H1 (cell line): ENCODE measurements around the gene THUMPD2. TPM values are rescaled to one million over a fixed set of nuclear protein-coding genes. Genes with fewer than 3 reads are reported as not detected.

Experiments
- CHD7 ChIP-seq: fragments of 300-600 bp; sonication (generic); IDR thresholded peaks from 2 replicates; pipeline ENCODE4 v1.7.1; 2012; ENCODE audit warnings: low read length, moderate library complexity, mild to moderate bottlenecking, inconsistent platforms; ENCODE audit not compliant: insufficient replicate concordance
- HDAC6 ChIP-seq: IDR thresholded peaks from one replicate; pipeline ENCODE4 v1.7.1; 2012; ENCODE audit warnings: low read depth, mild to moderate bottlenecking, inconsistent platforms, low read length, moderate library complexity
- RAD21 ChIP-seq, 2 experiments: IDR thresholded peaks in 1 of 2; conservative IDR thresholded peaks in 1 of 2; 2 replicates each; pipeline ENCODE4 v1.6.1; 2011; ENCODE audit warnings: low read depth in 2 of 2, low read length in 2 of 2, improper control_type of control experiment in 1 of 2, inconsistent platforms in 1 of 2, mild to moderate bottlenecking in 1 of 2, moderate library complexity in 1 of 2
- SRF ChIP-seq: IDR thresholded peaks from 2 replicates; pipeline ENCODE4 v1.6.1; 2011; ENCODE audit warnings: mild to moderate bottlenecking, low read depth, low read length, moderate library complexity
- TAF7 ChIP-seq: optimal IDR thresholded peaks from 2 replicates; pipeline ENCODE3; 2011; ENCODE audit warnings: low read depth, mild to moderate bottlenecking, inconsistent platforms, low read length, moderate library complexity, borderline replicate concordance
- polyA plus RNA-seq, 7 experiments: library from polyadenylated mRNA; depleted of rRNA in 3 of 7; stranded (reverse) in 5 of 7; unstranded in 2 of 7; fragments of >200 nt in 5 of 7; fragments of 200-250 nt in 2 of 7; gene quantifications; 1 replicate in 5 of 7; 2 replicates in 1 of 7; 4 replicates in 1 of 7; pipeline versions ENCODE4 v1.2.1 to v1.2.3, GENCODE V29; 2011 to 2013; ENCODE audit warnings: missing spikeins in 2 of 7, mixed read lengths in 2 of 7
- total RNA-seq: library from RNA; stranded (reverse); fragmentation: NEBNext Ultra II Directional; extraction: Animal tissue kit (Norgen Biotek cat#: 25700); gene quantifications from 2 replicates; pipeline ENCODE4 v1.2.1, GENCODE V29; 2021
- TF ChIP-seq, protein P1 (sequence below), 3 experiments: IDR thresholded peaks; 1 replicate in 2 of 3; 2 replicates in 1 of 3; pipeline versions ENCODE4 v1.5.1 to v1.6.1; 2011; ENCODE audit warnings: low read length in 3 of 3, mild to moderate bottlenecking in 3 of 3, inconsistent platforms in 2 of 3, low read depth in 1 of 3, moderate library complexity in 1 of 3; ENCODE audit not compliant: insufficient read depth in 1 of 3; ENCODE audit errors: control extremely low read depth in 1 of 3
- TF ChIP-seq, protein P2 (sequence below): IDR thresholded peaks from 2 replicates; pipeline ENCODE4 v1.6.1; 2011; ENCODE audit warnings: low read length, improper control_type of control experiment

The THUMPD2 gene
- total and polyA plus RNA-seq, 2 of the 8 experiments (the other 6 are each of a cell fraction or from before 2014, with no cell fraction given): 8.6 to 17.0 TPM

- TF ChIP-seq CHD7 (no peak), SRF (no peak), TAF7 (no peak), HDAC6 (no peak), RAD21 (IDR thresholded peaks at IDR 0.05 in 1 of 2, conservative IDR thresholded peaks at IDR 0.05 in 1 of 2; ENCODE audit: low read depth in 2 of 2, low read length in 2 of 2) (peak; percentile 78 to 80)
- TF ChIP-seq, protein P1, sequence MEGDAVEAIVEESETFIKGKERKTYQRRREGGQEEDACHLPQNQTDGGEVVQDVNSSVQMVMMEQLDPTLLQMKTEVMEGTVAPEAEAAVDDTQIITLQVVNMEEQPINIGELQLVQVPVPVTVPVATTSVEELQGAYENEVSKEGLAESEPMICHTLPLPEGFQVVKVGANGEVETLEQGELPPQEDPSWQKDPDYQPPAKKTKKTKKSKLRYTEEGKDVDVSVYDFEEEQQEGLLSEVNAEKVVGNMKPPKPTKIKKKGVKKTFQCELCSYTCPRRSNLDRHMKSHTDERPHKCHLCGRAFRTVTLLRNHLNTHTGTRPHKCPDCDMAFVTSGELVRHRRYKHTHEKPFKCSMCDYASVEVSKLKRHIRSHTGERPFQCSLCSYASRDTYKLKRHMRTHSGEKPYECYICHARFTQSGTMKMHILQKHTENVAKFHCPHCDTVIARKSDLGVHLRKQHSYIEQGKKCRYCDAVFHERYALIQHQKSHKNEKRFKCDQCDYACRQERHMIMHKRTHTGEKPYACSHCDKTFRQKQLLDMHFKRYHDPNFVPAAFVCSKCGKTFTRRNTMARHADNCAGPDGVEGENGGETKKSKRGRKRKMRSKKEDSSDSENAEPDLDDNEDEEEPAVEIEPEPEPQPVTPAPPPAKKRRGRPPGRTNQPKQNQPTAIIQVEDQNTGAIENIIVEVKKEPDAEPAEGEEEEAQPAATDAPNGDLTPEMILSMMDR (IDR thresholded peaks at IDR 0.05; ENCODE audit: control extremely low read depth in 1 of 3, insufficient read depth in 1 of 3, low read depth in 1 of 3, low read length in 3 of 3): peak; percentile 73 to 77 (median 74)
- TF ChIP-seq, protein P2, sequence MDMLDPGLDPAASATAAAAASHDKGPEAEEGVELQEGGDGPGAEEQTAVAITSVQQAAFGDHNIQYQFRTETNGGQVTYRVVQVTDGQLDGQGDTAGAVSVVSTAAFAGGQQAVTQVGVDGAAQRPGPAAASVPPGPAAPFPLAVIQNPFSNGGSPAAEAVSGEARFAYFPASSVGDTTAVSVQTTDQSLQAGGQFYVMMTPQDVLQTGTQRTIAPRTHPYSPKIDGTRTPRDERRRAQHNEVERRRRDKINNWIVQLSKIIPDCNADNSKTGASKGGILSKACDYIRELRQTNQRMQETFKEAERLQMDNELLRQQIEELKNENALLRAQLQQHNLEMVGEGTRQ: no peak
Observed at GRCh38 chr2:39728941-39729351, 50.1 kb downstream of the THUMPD2 start (continued).
